HUDEP-2 (cell line): ENCODE measurements around the gene WWOX.

Experiments used
- DNase-seq, 76 experiments: peaks; one replicate each; lab custom pipeline; 2025; ENCODE audit not compliant: unreplicated experiment in 76 of 76; lab: John Stamatoyannopoulos, UW

WWOX gene

GRCh38 chr16:78897299-78897698, 797.8 kb downstream of the WWOX start:
- DNase-seq: no peak

GRCh38 chr16:78900044-78900811, 800.8 kb downstream of the WWOX start:
- no peak for DNase-seq

DNA sequence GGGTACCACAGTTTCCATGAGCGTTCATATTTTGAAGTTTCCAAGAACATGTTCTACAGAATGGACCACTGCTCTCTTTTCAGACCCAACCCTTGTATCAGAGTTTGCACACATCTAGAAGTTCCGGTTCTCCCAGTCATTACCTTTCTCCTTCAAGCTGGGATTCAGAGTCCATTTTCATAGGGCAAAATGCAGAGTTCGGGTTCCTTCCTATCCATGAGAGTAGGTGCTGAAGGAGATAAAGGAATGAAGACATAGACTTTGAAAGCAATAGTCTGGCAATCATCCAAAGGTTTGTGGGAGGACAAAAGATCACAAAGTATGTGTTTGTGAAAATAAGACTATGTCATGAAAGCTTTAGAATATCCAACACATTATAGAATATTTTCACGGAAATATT, 801.5 kb downstream of the WWOX start:
- DNase-seq: no peak

DNA sequence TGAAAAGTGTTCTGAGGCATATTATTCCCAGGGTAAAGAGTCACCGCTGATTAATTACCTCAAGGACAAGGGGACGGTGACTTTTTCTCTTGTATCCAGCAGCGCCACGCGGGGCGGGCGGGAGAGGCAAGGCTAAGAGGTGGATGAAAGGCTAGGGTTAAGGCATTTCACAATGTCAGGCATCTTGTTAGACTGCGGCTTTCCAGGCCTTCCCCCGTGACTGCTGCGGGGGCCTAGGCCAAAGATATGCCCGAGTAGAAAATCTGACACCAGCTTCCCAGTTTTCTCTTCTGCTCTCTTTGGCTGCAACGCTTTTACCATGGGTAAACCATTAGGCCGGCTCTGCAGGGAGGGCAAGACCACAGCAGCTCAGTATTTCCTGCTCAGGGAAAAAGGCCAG, 802.9 kb downstream of the WWOX start:
- no peak for DNase-seq

DNA sequence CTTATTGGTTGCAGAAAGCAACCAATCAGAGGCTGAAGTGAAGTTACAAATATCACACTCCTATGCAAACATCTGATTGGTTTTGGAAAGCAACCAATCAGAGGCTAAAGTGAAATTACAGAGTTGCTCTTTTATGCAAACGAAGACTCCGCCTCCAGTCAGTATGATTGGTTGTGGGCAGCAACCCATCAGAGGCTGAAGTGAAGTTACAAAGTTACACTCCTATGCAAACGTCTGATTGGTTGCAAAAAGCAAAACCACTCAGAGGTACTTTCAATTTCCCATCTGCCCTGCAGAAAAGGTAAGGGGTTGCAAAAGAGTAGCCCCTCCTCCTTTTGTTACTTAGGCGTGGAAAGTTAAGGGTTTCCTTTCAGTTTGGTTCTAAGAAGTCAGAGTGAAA, 803.8 kb downstream of the WWOX start:
- no peak for DNase-seq

DNA sequence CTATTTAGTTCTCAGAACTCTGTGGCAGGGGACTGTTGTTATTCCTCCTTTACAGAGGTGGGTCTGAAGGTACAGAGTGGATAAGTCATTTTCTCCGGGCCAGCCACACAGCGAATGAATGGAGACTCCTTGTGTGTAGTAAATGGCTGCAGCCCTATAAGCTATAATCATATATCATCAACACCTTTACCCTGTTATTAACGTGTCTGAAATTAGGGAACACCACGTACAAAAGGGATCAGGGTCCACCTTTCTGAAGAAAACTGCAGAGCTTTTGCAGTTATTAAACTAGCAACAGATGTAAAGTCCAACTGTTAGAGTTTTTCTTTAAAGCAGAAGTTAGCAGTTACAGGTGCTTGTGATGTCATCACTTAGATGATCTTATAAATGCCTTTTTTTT, 804.4 kb downstream of the WWOX start:
- no peak for DNase-seq

DNA sequence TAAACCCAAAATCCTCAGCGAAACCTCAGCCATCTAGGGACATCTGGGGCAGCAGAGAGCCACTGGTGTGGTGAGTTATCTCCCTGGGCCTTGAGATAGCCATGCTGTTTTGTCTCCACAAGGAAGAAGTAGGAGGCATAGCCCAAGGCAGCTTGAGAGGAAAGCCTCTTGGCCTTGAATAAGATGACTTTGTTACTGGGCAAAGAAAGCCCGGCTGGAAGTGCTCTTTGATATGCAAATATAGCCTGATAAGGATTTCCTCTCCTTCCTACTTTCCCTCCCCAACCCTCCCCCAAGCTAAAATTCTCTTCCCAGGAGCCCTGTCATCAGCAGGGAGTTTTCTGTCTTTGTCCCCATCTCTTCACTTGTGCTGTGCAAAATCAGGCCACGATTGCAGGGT, 806.7 kb downstream of the WWOX start:
- no peak for DNase-seq

GRCh38 chr16:78909226-78909625, 809.8 kb downstream of the WWOX start:
- DNase-seq: no peak

DNA sequence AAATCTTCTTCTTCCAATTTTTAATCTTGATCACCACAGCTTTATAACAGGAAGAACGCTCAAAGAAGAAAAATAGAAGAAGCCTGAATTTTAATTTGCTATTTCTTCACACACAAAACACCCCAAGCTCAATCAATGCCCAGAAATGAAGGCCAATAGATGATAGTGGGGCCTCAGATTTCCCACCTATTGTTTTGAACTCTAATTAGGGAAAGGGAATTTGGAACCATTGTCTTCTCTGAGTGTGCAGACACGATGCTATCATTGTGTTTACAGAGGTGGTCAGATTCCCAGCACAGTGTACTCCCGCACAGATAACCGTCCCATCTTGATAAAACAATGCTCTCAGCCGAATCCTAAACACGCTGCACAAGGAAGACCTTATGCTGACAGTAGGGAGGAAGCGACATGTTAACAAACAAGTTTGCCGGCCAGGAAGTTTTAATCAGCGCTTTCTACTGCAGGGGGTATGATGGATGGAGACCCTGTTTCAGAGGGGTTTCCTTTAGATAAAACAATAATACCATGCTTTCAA, 816.4 kb downstream of the WWOX start:
- no peak for DNase-seq

DNA sequence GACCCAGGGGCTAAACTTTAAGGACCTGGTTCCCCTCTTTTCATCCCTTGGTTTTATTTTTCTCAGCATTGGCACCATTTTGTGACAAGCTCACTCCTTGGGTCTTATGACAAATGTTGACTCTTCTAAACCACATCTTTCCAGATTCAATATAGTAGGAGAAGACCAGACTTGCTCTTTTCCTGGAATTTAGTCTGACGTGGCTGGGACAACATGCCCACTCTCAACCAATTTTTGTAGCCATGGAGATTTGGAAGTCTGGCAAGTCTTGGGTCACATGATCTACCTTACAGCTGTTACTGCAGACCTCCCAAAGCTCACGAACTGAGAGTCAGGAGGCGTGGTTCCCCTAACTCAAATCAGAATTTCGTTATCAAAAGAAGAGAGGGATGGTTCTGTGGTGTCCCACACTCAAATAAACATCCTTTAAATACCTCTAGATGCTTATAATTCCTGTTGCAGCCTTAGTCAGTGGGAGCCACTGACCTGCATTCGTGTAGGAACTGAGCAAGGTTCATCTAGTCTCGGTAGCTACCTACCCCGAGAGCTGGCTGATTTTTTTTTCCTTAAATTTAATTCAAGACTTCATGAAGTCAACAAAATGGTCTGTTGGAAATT, 817.6 kb downstream of the WWOX start:
- DNase-seq: no peak

DNA sequence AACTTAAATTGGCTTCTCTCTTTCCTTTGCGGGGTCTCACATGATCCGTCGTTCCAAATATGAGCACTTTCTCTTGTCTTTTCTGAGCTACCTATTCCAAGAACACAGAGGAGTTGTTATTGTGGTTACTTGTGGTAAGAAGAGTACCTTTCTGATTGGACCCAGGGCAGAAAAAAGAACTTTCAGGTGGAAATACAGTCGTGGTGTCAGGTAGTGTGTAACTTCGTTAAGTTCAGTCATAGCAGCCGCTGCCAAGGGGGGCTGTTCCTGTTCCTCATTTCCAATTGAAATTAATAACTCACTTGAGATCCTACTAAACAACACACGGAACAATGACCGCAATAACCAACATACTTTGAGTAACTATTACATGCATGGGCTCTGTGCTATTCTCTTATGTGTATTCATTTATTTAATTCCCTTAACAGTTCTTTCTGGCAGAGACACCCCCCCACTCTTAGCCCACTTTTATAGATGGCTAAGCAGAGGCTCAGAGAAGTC, 819.4 kb downstream of the WWOX start:
- no peak for DNase-seq

DNA sequence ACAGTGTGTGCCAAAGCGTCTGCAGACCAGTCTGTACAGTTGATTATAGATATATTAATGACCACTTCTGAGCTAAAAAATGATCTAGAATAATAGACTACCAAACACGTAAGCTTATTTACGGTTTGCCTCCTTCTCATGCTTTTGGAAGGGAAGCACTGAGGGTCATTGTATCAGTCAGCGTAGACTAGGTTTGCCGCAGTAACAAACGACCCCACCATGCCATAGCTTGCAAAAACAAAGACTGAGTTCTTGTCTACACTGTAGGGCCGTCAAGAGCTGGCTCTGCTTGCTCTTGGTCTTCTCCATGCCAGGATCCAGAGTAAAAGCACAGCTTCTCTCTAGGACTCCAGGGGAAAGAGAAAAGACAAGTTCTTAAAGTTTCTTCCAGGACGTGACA, 820.4 kb downstream of the WWOX start:
- DNase-seq: no peak

DNA sequence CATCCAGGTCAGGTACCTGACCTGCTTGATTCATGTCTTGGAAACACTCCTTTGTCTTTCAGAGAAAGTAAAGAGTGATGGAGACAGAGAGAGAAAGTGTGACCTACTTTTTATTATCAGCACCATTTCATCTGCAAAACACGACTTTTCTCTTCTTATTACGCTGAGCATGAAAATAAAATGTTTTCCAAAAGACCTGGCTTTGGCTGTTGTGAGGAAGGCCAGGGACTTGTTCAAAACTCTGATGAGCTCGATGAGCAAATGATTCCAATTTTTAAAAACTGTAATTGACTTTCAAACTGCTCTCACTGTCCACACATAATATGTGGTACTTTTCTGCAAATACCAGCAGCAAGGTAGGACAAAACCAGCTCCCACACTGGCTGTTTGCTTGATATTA, 821.2 kb downstream of the WWOX start:
- DNase-seq: no peak

DNA sequence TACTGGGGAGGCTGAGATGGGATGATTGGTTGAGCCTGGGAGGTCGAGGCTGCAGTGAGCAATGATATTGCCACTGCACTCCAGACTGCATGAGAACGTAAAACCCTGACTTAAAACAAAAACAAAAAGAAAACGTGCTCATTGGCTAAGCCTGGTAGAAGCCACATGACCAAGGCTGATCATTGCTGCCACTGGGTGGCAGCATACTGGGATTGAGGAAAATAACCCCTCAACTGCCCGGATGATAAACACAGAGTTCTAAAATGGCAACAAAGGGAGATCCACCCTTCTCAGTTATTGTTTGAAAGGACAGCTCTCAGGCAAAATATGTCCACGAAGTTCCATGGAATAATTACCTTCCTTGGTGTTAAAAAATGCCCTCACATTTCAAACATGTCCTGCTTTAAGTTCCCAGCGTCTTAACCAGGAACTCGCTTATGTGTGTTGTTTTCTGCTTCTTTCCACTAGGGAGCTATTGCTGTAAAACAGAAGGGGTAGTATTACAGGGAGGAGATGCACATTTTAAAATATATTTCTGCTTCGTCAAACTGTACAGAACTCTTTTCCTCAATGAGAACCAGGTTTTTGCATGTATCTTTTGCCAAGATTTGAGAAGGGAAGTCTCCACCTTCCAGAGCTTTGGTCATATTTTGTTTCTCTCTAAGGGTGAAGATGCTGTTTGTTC, 825.8 kb downstream of the WWOX start:
- DNase-seq: peak in 3 of 76 experiments; percentile 2 to 14 (median 4)

DNA sequence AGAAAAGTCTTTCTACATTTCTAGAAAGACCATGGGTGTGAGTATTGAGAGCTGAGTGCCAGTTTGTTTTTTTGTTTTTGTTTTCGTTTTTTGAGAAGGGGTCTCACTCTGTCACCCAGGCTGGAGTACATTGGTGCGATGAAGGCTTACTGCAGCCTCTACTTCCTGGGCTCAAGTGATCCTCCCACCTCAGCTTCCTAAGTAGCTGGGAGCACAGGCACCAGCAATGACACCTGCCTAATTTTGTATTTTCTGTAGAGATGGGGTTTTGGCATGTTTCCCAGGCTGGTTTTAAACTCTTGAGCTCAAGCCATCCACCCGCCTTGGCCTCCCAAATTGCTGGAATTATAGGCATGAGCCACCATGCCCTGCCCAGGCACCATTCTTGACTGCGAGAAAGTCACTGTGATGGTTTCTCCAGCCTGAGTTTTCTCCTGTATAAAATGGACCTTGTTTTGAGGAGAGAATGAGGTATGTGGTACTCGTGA, 827.3 kb downstream of the WWOX start:
- no peak for DNase-seq

GRCh38 chr16:78927766-78928165, 828.3 kb downstream of the WWOX start:
- no peak for DNase-seq

- DNase-seq: no peak
Observed at GRCh38 chr16:78929841-78930240, 830.4 kb downstream of the WWOX start.

GRCh38 chr16:78930561-78930960, 831.1 kb downstream of the WWOX start:
- no peak for DNase-seq

- DNase-seq: no peak
Observed at GRCh38 chr16:78931267-78931666, 831.8 kb downstream of the WWOX start.

DNA sequence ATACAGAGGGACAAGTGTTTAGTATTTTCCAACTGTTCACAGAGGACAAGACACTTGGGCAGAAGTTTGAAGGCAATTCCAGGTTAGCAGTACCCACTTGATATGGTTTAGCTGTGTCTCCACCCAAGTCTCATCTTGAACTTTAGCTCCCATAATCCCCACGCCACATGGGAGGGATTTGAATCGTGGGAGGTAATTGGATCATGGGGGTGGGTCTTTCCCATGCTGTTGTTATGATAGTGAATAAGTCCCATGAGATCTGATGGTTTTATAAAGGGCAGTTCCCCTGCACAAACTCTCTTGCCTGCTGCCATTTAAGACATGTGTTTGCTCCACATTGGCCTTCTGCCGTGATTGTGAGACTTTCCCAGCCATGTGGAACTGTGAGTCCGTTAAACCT, 832.2 kb downstream of the WWOX start:
- DNase-seq: no peak

DNA sequence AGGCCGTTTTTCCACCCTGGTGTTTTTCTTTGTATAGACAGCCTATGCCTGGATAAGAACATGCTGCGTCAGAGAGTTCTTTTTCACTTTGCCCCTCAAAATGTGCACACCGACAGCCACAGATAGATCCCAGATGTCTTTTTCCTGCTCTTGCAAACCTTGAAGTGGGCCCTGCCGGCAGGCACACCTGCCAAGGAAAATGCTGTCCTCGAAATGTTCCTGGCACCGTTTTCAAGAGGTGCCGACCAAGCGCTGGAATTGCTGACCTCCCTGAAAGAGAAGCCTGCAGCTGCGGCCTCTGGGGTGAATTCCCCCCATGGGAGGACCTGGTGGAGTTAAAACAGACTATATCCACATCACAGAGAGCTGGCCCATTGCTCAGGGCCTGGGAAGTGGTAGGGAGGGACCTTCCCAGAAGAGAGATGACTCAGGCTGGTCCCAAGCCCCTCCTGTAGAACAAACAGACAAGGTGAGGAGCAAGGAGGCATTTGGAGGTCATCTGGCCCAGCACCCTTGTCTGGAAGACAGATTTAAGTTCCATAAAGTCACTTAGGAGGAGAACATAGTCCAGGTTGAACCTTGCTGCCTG, 833.0 kb downstream of the WWOX start:
- no peak for DNase-seq
